Glutamatergic neuron (in vitro differentiated cells): ENCODE measurements around the gene PLA2G4A. TPM values are rescaled to one million over a fixed set of nuclear protein-coding genes. Genes with fewer than 3 reads are reported as not detected.

Experiments
- DNase-seq: peaks from one replicate; pipeline ENCODE4 v3.0.0; 2022
- H3K27ac Mint-ChIP-seq: one replicate; pipeline ENCODE4 v1.8.0; 2020; ENCODE audit warnings: mild to moderate bottlenecking, mixed read lengths, inconsistent platforms; ENCODE audit not compliant: unreplicated experiment
- H3K27me3 Mint-ChIP-seq: one replicate; pipeline ENCODE4 v1.8.0; 2020; ENCODE audit warnings: mild to moderate bottlenecking, moderate library complexity, mixed read lengths, inconsistent platforms; ENCODE audit not compliant: unreplicated experiment
- H3K36me3 Mint-ChIP-seq: one replicate; pipeline ENCODE4 v1.8.0; 2020; ENCODE audit warnings: mild to moderate bottlenecking, mixed read lengths, inconsistent platforms; ENCODE audit not compliant: unreplicated experiment
- H3K4me1 Mint-ChIP-seq: one replicate; pipeline ENCODE4 v1.8.0; 2020; ENCODE audit warnings: mild to moderate bottlenecking, low read depth, mixed read lengths, inconsistent platforms; ENCODE audit not compliant: unreplicated experiment
- H3K4me3 Mint-ChIP-seq: one replicate; pipeline ENCODE4 v1.8.0; 2020; ENCODE audit warnings: mild to moderate bottlenecking, mixed read lengths, inconsistent platforms; ENCODE audit not compliant: unreplicated experiment
- H3K9me3 Mint-ChIP-seq: one replicate; pipeline ENCODE4 v1.8.0; 2020; ENCODE audit warnings: mild to moderate bottlenecking, moderate library complexity, mixed read lengths, inconsistent platforms; ENCODE audit not compliant: unreplicated experiment
- CTCF ChIP-seq: fragments of 200-600 bp; sonication (generic); IDR thresholded peaks from one replicate; pipeline ENCODE4 v1.5.0; 2021; ENCODE audit not compliant: partially characterized antibody, unreplicated experiment
- total RNA-seq: library from RNA; stranded (reverse); fragmentation: NEBNext Ultra II Directional; extraction: Animal tissue kit (Norgen Biotek cat#: 25700); gene quantifications from one replicate; pipeline ENCODE4 v1.2.1, GENCODE V29; 2021; ENCODE audit not compliant: unreplicated experiment

The PLA2G4A gene
- total RNA-seq, 1 donor from 2014 or later: not detected

- Mint-ChIP-seq H3K27me3 (no peaks in the 10 kb centered on the region), H3K27ac (no peak overlapping the region), H3K4me1 (no peaks in the 10 kb centered on the region), H3K36me3 (no peaks in the 10 kb centered on the region), H3K4me3 (no peak overlapping the region), H3K9me3 (peaks cover 2% of the 10 kb centered on the region)
- no peak for DNase-seq
- TF ChIP-seq CTCF: no peak
Observed at GRCh38 chr1:186843931-186844330, 15.2 kb downstream of the PLA2G4A start.

- Mint-ChIP-seq H3K36me3 (no peaks in the 10 kb centered on the region), H3K27me3 (no peaks in the 10 kb centered on the region), H3K4me3 (no peak overlapping the region), H3K9me3 (peaks cover 2% of the 10 kb centered on the region), H3K4me1 (no peaks in the 10 kb centered on the region), H3K27ac (no peak overlapping the region)
- no peak for TF ChIP-seq CTCF
- no peak for DNase-seq
Observed at GRCh38 chr1:186845576-186846210, 16.9 kb downstream of the PLA2G4A start.

- Mint-ChIP-seq H3K27me3 (no peaks in the 10 kb centered on the region), H3K9me3 (no peaks in the 10 kb centered on the region), H3K4me3 (no peak overlapping the region), H3K27ac (no peak overlapping the region), H3K4me1 (no peaks in the 10 kb centered on the region), H3K36me3 (no peaks in the 10 kb centered on the region)
- DNase-seq: no peak
- TF ChIP-seq CTCF: no peak
Observed at GRCh38 chr1:186848509-186849130, 19.9 kb downstream of the PLA2G4A start.

GRCh38 chr1:186849271-186849671 lies 20.5 kb downstream of the PLA2G4A start:
- H3K36me3 Mint-ChIP-seq: no peaks in the 10 kb centered on the region
- no peaks in the 10 kb centered on the region for H3K4me1 Mint-ChIP-seq
- H3K27ac Mint-ChIP-seq: no peak overlapping the region
- TF ChIP-seq CTCF: no peak
- no peaks in the 10 kb centered on the region for H3K27me3 Mint-ChIP-seq
- H3K9me3 Mint-ChIP-seq: no peaks in the 10 kb centered on the region
- H3K4me3 Mint-ChIP-seq: no peak overlapping the region
- DNase-seq: no peak

- no peak for DNase-seq
- H3K27me3 Mint-ChIP-seq: no peaks in the 10 kb centered on the region
- no peaks in the 10 kb centered on the region for H3K36me3 Mint-ChIP-seq
- no peaks in the 10 kb centered on the region for H3K9me3 Mint-ChIP-seq
- TF ChIP-seq CTCF: no peak
- no peak overlapping the region for H3K4me3 Mint-ChIP-seq
- H3K4me1 Mint-ChIP-seq: no peaks in the 10 kb centered on the region
- H3K27ac Mint-ChIP-seq: no peak overlapping the region
Observed at GRCh38 chr1:186849826-186850225, 21.1 kb downstream of the PLA2G4A start.
